ENCODE data around the gene FES.
"Not testable (repeated sequence)": the region's sequence is repeated elsewhere in the genome, so short reads cannot be mapped to it uniquely, and the experiment has no call there.

The FES gene

GRCh38 chr15:90862487-90862886 is 21.8 kb upstream of the FES start:
- DNase-seq: no peak

GRCh38 chr15:90862964-90863778 is 21.1 kb upstream of the FES start:
- DNase-seq: no peak

GRCh38 chr15:90863987-90864386 is 20.3 kb upstream of the FES start:
- no peak for DNase-seq

DNA sequence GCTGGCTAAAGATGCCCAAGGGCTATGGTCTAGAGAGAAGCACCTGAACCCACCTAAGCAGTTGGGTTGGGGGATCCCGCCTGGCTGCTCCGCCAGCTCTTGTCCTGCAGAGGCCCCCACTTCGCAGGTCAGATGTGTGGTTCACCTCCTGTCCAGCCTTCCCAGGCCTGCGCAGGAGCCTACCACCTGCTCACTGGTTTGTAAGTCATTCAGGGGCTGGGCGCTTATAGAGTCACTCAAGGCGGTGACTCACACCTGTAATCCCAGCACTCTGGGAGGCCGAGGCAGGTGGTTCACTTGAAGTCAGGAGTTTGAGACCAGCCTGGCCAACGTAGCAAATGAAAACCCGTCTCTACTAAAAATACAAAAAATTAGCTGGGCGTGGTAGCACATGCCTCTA is 19.8 kb upstream of the FES start:
- DNase-seq: no peak

DNA sequence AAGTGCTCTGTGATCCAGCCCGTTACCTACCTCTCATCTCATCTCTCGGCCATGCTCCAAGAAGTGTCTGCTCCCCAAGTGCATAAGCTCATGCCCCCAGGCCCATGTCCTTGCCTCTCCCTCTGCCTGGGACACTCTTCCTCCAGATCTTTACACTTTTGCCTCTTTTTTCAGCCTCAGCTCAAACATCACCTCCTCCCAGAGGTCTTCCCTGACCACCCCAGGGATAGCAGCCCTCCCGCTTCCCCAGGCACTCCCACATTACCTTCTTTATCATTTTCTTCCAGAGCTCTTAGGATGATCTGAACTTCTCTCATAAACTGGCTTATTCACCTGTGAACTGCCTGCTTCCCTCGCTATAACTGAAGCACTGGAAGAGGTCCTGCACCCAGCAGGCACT is 18.6 kb upstream of the FES start:
- no peak for DNase-seq

GRCh38 chr15:90866161-90866715 is 18.1 kb upstream of the FES start:
- peak in 1 of 2 experiments; percentile 33 for DNase-seq

- DNase-seq: no peak
Measured at GRCh38 chr15:90866800-90867199, 17.5 kb upstream of the FES start.

- DNase-seq: no peak
Measured at GRCh38 chr15:90868261-90868689, 16.0 kb upstream of the FES start, which contains the start of gene FURIN. Gene FURIN (plus strand): TSS chr15:90868588. CDS start chr15:90875741, 7,153 bp downstream.

DNA sequence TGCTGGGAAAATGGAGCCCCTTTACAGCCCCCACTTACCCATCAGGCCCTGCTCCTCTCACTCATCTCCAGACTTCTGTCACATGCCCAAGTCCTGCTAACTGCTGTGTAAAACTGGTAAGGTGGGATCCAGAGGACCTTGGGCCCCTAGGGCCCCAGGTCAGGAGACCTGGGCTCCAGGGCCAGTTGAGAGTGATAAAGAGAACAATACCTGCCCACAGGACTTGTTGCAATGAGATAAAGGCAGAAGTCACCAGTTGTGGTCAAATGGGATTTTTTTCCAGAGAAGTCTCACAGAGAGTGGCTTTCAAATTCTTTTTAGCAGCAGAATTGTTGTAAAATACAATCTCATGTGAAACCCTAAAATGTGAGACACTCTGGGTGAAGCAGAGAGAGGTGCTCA is 15.2 kb upstream of the FES start:
- DNase-seq: no peak

- no peak for DNase-seq
Measured at GRCh38 chr15:90869601-90870353, 14.5 kb upstream of the FES start.

- DNase-seq: no peak
Measured at GRCh38 chr15:90870354-90871138, 13.8 kb upstream of the FES start.

DNA sequence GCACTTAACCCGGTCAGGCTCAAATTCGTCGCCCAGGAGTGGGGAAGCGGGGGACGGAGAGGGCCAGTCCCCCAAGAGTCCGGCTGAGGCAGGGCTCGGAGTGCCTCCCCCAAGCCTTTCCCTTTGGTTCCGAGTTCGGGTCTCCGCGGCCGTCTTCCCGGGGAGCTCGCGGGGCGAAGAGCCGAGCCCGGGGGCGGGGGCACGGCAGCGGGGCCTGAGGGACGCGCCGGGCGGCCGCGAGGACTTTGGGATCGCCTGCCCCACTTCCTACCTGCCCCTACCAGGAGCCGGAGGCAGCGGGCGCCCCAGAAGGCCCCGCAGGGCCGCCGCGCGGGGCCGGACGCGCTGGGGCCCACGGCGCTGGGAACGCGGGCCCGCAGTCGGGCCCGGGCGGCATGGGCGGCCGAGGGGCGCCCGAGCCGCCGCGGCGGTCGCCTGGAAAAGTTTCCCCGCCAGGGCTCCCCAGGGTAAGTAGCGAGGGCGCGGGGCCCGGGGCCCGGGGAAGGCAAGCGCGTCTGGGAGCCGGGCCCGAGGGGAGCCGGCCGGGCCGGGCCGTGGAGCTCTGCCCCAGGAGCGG is 13.1 kb upstream of the FES start:
- DNase-seq: peak in 1 of 2 experiments; percentile 17

GRCh38 chr15:90871716-90872485 is 12.4 kb upstream of the FES start:
- no peak for DNase-seq

GRCh38 chr15:90872486-90873184 is 11.7 kb upstream of the FES start:
- no peak for DNase-seq

- no peak for DNase-seq
Measured at GRCh38 chr15:90873488-90873997, 10.8 kb upstream of the FES start.

DNA sequence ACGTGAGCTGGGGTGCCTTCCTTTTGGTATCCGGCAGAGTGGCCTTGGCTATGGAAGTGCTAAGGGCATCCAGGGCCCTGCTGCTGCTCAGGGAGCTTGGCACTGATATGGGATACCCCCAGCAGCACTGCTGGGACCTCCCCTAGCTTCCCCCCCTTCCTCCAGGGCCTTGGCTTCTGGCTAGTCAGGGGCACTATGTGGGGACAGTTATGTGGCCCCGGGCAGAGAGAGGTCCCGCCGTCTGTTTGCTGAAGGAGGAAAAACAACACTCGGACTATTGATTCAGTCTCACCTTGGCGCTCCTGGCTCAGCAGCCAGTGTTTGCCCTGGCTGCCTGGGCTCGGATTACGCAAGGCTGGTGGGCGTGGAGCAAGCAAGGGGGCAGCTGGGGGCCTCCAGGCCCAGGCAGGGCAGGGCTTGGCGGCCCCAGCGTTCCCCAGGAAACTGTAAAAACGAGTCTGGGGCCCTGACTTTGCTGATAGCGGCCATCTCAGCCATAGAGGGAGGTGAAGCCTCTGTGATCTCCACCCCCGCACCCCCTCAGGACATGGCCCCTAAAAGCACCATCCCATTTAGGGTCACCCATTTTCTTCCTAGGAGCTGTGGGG is 10.2 kb upstream of the FES start:
- peak; percentile 17 to 39 for DNase-seq

DNA sequence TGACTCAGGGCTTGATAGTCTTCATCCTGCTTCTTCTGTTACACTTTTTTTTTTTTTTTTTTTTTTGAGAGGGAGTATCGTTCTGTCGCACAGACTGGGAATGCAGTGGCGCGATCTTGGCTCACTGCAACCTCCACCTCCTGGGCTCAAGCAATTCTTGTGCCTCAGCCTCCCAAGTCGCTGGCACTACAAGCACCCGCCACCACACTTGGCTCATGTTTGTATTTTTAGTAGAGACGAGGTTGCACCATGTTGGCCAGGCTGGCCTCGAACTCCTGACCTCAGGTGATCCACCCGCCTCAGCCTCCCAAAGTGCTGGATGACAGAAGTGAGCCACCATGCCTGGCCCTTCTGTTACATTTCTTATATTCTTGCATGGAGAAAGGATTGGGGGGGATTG is 9.3 kb upstream of the FES start:
- DNase-seq: not testable (repeated sequence)

DNA sequence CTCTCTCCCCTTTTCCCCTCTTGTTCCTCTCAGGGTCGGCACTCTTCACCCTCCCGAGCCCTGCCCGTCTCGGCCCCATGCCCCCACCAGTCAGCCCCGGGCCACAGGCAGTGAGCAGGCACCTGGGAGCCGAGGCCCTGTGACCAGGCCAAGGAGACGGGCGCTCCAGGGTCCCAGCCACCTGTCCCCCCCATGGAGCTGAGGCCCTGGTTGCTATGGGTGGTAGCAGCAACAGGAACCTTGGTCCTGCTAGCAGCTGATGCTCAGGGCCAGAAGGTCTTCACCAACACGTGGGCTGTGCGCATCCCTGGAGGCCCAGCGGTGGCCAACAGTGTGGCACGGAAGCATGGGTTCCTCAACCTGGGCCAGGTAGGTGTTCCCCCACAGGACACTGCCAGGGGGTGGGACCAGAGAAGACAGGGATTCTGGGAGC is 8.7 kb upstream of the FES start:
- DNase-seq: no peak

- no peak for DNase-seq
Measured at GRCh38 chr15:90876046-90876445, 8.3 kb upstream of the FES start.

DNA sequence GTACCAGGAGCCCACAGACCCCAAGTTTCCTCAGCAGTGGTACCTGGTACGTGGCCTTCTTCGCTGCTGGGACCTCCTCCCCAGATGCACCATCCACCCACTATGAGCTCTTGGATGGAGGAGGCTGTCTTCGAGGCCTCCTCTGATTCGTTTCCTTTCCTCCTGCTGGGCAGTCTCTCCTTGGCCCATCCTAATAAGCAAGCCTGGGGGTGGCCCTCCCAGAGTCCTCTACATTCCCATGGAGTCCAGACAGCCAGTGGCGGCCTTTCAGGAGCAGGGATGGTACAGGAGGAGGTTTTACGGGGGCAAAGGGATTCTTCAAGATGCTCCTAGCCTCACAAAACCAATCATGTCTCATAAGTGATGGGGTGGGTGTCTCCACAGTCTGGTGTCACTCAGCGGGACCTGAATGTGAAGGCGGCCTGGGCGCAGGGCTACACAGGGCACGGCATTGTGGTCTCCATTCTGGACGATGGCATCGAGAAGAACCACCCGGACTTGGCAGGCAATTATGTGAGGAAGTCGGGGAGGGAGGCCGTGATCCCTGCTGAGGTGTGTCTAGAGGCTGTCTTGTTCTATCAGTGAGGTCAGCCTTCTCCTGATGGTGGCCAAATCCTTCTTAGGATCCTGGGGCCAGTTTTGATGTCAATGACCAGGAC is 7.7 kb upstream of the FES start:
- no peak for DNase-seq
